Trophoblast cell (in vitro differentiated cells and primary cell): ENCODE measurements around the gene NDUFB11.
A peak's percentile ranks its signal among the peaks of the same experiment; 100 is the strongest.

Experiments
- DNase-seq, 2 donors: peaks; one replicate each; pipeline ENCODE4 v3.0.0-alpha.2; 2016
- H2AFZ ChIP-seq: 2 replicates; pipeline ENCODE4 v1.6.1; 2013; ENCODE audit warnings: low read length, moderate library complexity, mild to moderate bottlenecking; ENCODE audit not compliant: insufficient read depth, poor library complexity
- H2AK5ac ChIP-seq: 2 replicates; pipeline ENCODE4 v1.6.1; 2013; ENCODE audit warnings: mild to moderate bottlenecking, low read length
- H2BK120ac ChIP-seq: 2 replicates; pipeline ENCODE4 v1.6.1; 2013; ENCODE audit warnings: low read length, mild to moderate bottlenecking, moderate library complexity; ENCODE audit not compliant: insufficient read depth, poor library complexity
- H2BK12ac ChIP-seq: 2 replicates; pipeline ENCODE4 v1.6.1; 2013; ENCODE audit warnings: mild to moderate bottlenecking, low read length, moderate library complexity
- H2BK5ac ChIP-seq: 2 replicates; pipeline ENCODE4 v1.6.1; 2013; ENCODE audit warnings: low read length, low read depth, moderate library complexity, mild to moderate bottlenecking; ENCODE audit not compliant: poor library complexity
- H3K14ac ChIP-seq: 2 replicates; pipeline ENCODE4 v1.6.1; 2013; ENCODE audit warnings: mild to moderate bottlenecking, low read length
- H3K18ac ChIP-seq: 2 replicates; pipeline ENCODE4 v1.6.1; 2013; ENCODE audit warnings: mild to moderate bottlenecking, low read length
- H3K23ac ChIP-seq: 2 replicates; pipeline ENCODE4 v1.6.1; 2013; ENCODE audit warnings: low read length
- H3K27ac ChIP-seq: 2 replicates; pipeline ENCODE4 v1.5.1; 2013; ENCODE audit warnings: low read depth, mild to moderate bottlenecking, inconsistent platforms, low read length, moderate library complexity
- H3K27me3 ChIP-seq: 2 replicates; pipeline ENCODE4 v1.6.1; 2013; ENCODE audit warnings: inconsistent platforms, mild to moderate bottlenecking, low read length, moderate library complexity; ENCODE audit not compliant: insufficient read depth
- H3K36me3 ChIP-seq, 2 experiments: 1 replicate in 1 of 2; 2 replicates in 1 of 2; pipeline ENCODE4 v1.6.1; 2013; ENCODE audit warnings: low read length in 2 of 2, mild to moderate bottlenecking in 2 of 2, moderate library complexity in 1 of 2; ENCODE audit not compliant: insufficient read depth in 2 of 2, control insufficient read depth in 1 of 2
- H3K4ac ChIP-seq: 2 replicates; pipeline ENCODE4 v1.6.1; 2013; ENCODE audit warnings: low read depth, mild to moderate bottlenecking, low read length, moderate library complexity
- H3K4me1 ChIP-seq, 2 experiments: 1 replicate in 1 of 2; 2 replicates in 1 of 2; pipeline ENCODE4 v1.6.1; 2013; ENCODE audit warnings: low read length in 2 of 2, mild to moderate bottlenecking in 2 of 2, moderate library complexity in 1 of 2; ENCODE audit not compliant: insufficient read depth in 2 of 2, control insufficient read depth in 1 of 2
- H3K4me2 ChIP-seq: 2 replicates; pipeline ENCODE4 v1.6.1; 2013; ENCODE audit warnings: inconsistent platforms, mild to moderate bottlenecking, low read length, moderate library complexity
- H3K4me3 ChIP-seq: 2 replicates; pipeline ENCODE4 v1.5.1; 2013; ENCODE audit warnings: mild to moderate bottlenecking, low read depth, low read length, inconsistent platforms
- H3K79me1 ChIP-seq: one replicate; pipeline ENCODE4 v1.6.1; 2013; ENCODE audit warnings: low read length
- H3K79me2 ChIP-seq: 2 replicates; pipeline ENCODE4 v1.6.1; 2013; ENCODE audit warnings: low read length, mild to moderate bottlenecking; ENCODE audit not compliant: control insufficient read depth, insufficient read depth, poor library complexity
- H3K9ac ChIP-seq: 2 replicates; pipeline ENCODE4 v1.6.1; 2013; ENCODE audit warnings: mild to moderate bottlenecking, low read length
- H3K9me3 ChIP-seq: 2 replicates; pipeline ENCODE4 v1.6.1; 2013; ENCODE audit warnings: low read depth, mild to moderate bottlenecking, control low read depth, inconsistent platforms, low read length; ENCODE audit not compliant: insufficient read depth
- H4K12ac ChIP-seq: 2 replicates; pipeline ENCODE4 v1.6.1; 2013; ENCODE audit warnings: low read depth, mild to moderate bottlenecking, low read length, moderate library complexity
- H4K8ac ChIP-seq: 2 replicates; pipeline ENCODE4 v1.6.1; 2013; ENCODE audit warnings: low read depth, mild to moderate bottlenecking, low read length, moderate library complexity
- H4K91ac ChIP-seq: one replicate; pipeline ENCODE4 v1.6.1; 2013; ENCODE audit warnings: low read depth, mild to moderate bottlenecking, low read length, moderate library complexity
- WGBS: extraction: QIAGEN DNeasy Blood & Tissue Kit; methylation state at CpG from one replicate; pipeline ENCODE4 v1.1.7; 2013; ENCODE audit warnings: missing lambda C conversion rate; ENCODE audit not compliant: insufficient read length, insufficient coverage; ENCODE audit errors: extremely low coverage; 5-methylcytosine and 5-hydroxymethylcytosine counted together

Gene NDUFB11

DNA sequence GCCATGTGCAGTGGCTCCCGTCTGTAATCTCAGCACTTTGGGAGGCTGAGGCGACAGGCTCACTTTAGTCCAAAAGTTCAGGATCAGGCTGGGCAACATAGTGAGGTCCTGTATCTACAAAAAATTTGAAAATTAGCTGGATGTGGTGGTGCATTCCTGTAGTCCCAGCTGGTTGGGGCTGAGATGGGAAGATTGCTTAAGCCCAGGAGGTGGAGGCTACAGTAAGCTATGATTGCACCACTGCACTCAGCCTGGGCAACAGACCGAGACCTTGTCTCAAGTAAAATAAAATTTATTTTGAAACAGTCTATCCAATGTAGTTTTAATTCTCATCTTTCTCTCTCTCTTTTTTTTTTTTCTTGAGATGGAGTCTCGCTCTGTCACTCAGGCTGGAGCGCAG, 21.6 kb upstream of the NDUFB11 start:
- no peak overlapping the region for H2BK5ac ChIP-seq
- no peak overlapping the region for H2BK120ac ChIP-seq
- H3K4me1 ChIP-seq: no peaks in the 10 kb centered on the region
- H4K91ac ChIP-seq: no peak overlapping the region
- H3K27me3 ChIP-seq: no peaks in the 10 kb centered on the region
- no peaks in the 10 kb centered on the region for H3K79me1 ChIP-seq
- no peak overlapping the region for H3K23ac ChIP-seq
- no CpG with 5 or more reads among the region's 5 CpGs for WGBS
- H3K4ac ChIP-seq: no peak overlapping the region
- H3K36me3 ChIP-seq: peaks cover 23% of the 10 kb centered on the region in 2 experiments
- DNase-seq: peak; percentile 36 to 65
- no peak overlapping the region for H3K14ac ChIP-seq
- H2AK5ac ChIP-seq: no peak overlapping the region
- no peaks in the 10 kb centered on the region for H3K79me2 ChIP-seq
- H3K4me2 ChIP-seq: no peak overlapping the region
- no peaks in the 10 kb centered on the region for H3K9me3 ChIP-seq
- H3K27ac ChIP-seq: no peak overlapping the region
- H3K18ac ChIP-seq: no peak overlapping the region
- no peak overlapping the region for H2AFZ ChIP-seq
- no peak overlapping the region for H3K4me3 ChIP-seq
- no peak overlapping the region for H2BK12ac ChIP-seq
- no peak overlapping the region for H3K9ac ChIP-seq
- H4K12ac ChIP-seq: no peak overlapping the region
- no peak overlapping the region for H4K8ac ChIP-seq

DNA sequence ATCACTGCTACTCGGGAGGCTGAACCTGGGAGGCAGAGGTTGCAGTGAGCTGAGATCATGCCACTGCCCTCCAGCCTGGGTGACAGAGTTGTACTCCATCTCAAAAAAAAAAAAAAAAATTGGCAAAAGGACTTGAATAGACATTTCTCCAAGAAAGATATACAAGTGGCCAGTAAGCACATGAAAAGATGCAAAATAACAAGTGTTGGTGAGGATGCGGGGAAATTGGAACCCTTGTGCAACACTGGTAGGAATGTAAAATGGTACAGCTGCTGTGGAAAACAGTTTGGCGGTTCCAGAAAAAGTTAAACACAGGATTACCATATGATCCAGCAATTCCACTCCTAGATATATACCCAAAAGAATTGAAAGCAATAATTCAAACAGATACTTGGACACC, 19.9 kb upstream of the NDUFB11 start:
- H2BK12ac ChIP-seq: no peak overlapping the region
- H3K4me3 ChIP-seq: no peak overlapping the region
- no peak overlapping the region for H2BK5ac ChIP-seq
- DNase-seq: no peak
- peaks cover 6% of the 10 kb centered on the region in 2 experiments for H3K36me3 ChIP-seq
- H3K4me2 ChIP-seq: no peak overlapping the region
- no peak overlapping the region for H3K23ac ChIP-seq
- no peak overlapping the region for H3K4ac ChIP-seq
- no peak overlapping the region for H2AK5ac ChIP-seq
- no peaks in the 10 kb centered on the region for H3K4me1 ChIP-seq
- no peak overlapping the region for H3K18ac ChIP-seq
- no peaks in the 10 kb centered on the region for H3K27me3 ChIP-seq
- H4K91ac ChIP-seq: no peak overlapping the region
- no peaks in the 10 kb centered on the region for H3K79me2 ChIP-seq
- WGBS: no CpG with 5 or more reads among the region's 3 CpGs
- H4K8ac ChIP-seq: no peak overlapping the region
- no peak overlapping the region for H2BK120ac ChIP-seq
- no peak overlapping the region for H2AFZ ChIP-seq
- H3K79me1 ChIP-seq: no peaks in the 10 kb centered on the region
- H4K12ac ChIP-seq: no peak overlapping the region
- H3K9me3 ChIP-seq: no peaks in the 10 kb centered on the region
- no peak overlapping the region for H3K14ac ChIP-seq
- H3K9ac ChIP-seq: no peak overlapping the region
- H3K27ac ChIP-seq: no peak overlapping the region

GRCh38 chrX:47162927-47163583, 18.6 kb upstream of the NDUFB11 start:
- no peak overlapping the region for H3K14ac ChIP-seq
- no peak overlapping the region for H2BK120ac ChIP-seq
- H3K27me3 ChIP-seq: no peaks in the 10 kb centered on the region
- no peak overlapping the region for H2AK5ac ChIP-seq
- H3K36me3 ChIP-seq: peaks cover 3% of the 10 kb centered on the region in 2 experiments
- no peaks in the 10 kb centered on the region for H3K4me1 ChIP-seq
- no peak overlapping the region for H3K4ac ChIP-seq
- no peak overlapping the region for H3K4me3 ChIP-seq
- H3K79me1 ChIP-seq: no peaks in the 10 kb centered on the region
- no peak overlapping the region for H3K23ac ChIP-seq
- H3K18ac ChIP-seq: no peak overlapping the region
- no CpG with 5 or more reads among the region's 5 CpGs for WGBS
- H3K9me3 ChIP-seq: no peaks in the 10 kb centered on the region
- H3K27ac ChIP-seq: no peak overlapping the region
- H3K4me2 ChIP-seq: no peak overlapping the region
- H3K9ac ChIP-seq: no peak overlapping the region
- H4K91ac ChIP-seq: no peak overlapping the region
- no peaks in the 10 kb centered on the region for H3K79me2 ChIP-seq
- no peak overlapping the region for H2BK12ac ChIP-seq
- no peak overlapping the region for H2AFZ ChIP-seq
- DNase-seq: peak in 1 of 2 donors; percentile 69
- no peak overlapping the region for H2BK5ac ChIP-seq
- no peak overlapping the region for H4K8ac ChIP-seq
- no peak overlapping the region for H4K12ac ChIP-seq

DNA sequence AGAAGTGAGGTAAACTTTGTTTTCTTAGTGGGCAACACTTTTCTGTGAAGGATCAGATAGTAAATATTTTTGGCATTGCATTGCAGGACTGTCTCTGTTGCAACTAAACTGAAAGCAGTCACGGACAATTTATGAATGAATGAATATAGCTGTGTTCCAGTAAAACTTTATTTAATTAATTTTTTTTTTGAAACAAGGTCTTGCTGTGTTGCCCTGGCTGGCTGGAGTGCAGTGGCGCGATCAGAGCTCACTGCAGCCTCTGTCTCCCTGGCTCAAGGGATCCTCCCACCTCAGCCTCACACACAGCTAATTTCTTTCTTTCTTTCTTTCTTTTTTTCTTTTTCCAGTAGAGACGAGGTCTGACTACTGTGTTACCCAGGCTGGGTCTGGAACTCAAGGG, 16.3 kb upstream of the NDUFB11 start:
- H2AK5ac ChIP-seq: no peak overlapping the region

More for the DNA sequence above, 16.3 kb upstream of the NDUFB11 start:
- H4K91ac ChIP-seq: no peak overlapping the region
- H3K79me1 ChIP-seq: no peaks in the 10 kb centered on the region
- no peaks in the 10 kb centered on the region for H3K27me3 ChIP-seq
- H3K23ac ChIP-seq: no peak overlapping the region
- H2BK5ac ChIP-seq: no peak overlapping the region
- H4K12ac ChIP-seq: no peak overlapping the region
- peaks cover 16 to 17% of the 10 kb centered on the region in 2 experiments for H3K36me3 ChIP-seq
- H3K18ac ChIP-seq: no peak overlapping the region
- no peaks in the 10 kb centered on the region for H3K79me2 ChIP-seq
- no peak overlapping the region for H3K14ac ChIP-seq
- DNase-seq: peak in 1 of 2 donors; percentile 28
- H3K4me1 ChIP-seq: no peaks in the 10 kb centered on the region
- H3K9ac ChIP-seq: no peak overlapping the region
- H2BK120ac ChIP-seq: no peak overlapping the region
- H4K8ac ChIP-seq: no peak overlapping the region
- no peak overlapping the region for H3K4me2 ChIP-seq
- H2BK12ac ChIP-seq: no peak overlapping the region
- no peak overlapping the region for H3K4ac ChIP-seq
- no peak overlapping the region for H2AFZ ChIP-seq
- H3K9me3 ChIP-seq: no peaks in the 10 kb centered on the region
- whole genome bisulfite sequencing: no CpG with 5 or more reads among the region's 4 CpGs
- H3K4me3 ChIP-seq: no peak overlapping the region
- no peak overlapping the region for H3K27ac ChIP-seq
